ENCODE measurements around the gene GBP3.
"Not testable (repeated sequence)": the region's sequence is repeated elsewhere in the genome, so short reads cannot be mapped to it uniquely, and the experiment has no call there.

The GBP3 gene

DNA sequence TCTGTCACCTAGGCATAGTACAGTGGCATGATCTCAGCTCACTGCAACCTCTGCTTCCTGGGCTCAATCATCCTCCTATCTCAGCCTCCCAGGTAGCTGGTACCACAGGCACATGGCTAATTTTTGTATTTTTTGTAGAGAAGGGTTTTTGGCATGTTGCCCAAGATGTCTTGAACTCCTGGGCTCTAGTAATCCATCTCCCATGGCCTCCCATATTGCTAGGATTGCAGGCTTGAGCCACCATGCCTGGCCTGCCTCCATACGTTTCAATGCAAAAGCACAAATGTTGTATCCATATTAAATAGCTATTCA, 17.6 kb upstream of the GBP3 start:
- Histone ChIP-seq H3K4me1 (no peaks in the 10 kb centered on the region), H3K27ac (no peak overlapping the region), H3K9ac (no peak overlapping the region), H3K27me3 (ENCODE audit: control insufficient read depth, insufficient read depth, low read length) (no peaks in the 10 kb centered on the region), H3K79me2 (no peaks in the 10 kb centered on the region), H2AFZ (no peak overlapping the region), H3K36me3 (ENCODE audit: control insufficient read depth, insufficient read depth, low read length) (no peaks in the 10 kb centered on the region), H3K9me3 (ENCODE audit: control insufficient read depth, low read length) (no peaks in the 10 kb centered on the region), H3K4me3 (ENCODE audit: low read depth, low read length) (no peak overlapping the region), H3K4me2 (ENCODE audit: low read length) (no peak overlapping the region)
- TF ChIP-seq, protein P1, sequence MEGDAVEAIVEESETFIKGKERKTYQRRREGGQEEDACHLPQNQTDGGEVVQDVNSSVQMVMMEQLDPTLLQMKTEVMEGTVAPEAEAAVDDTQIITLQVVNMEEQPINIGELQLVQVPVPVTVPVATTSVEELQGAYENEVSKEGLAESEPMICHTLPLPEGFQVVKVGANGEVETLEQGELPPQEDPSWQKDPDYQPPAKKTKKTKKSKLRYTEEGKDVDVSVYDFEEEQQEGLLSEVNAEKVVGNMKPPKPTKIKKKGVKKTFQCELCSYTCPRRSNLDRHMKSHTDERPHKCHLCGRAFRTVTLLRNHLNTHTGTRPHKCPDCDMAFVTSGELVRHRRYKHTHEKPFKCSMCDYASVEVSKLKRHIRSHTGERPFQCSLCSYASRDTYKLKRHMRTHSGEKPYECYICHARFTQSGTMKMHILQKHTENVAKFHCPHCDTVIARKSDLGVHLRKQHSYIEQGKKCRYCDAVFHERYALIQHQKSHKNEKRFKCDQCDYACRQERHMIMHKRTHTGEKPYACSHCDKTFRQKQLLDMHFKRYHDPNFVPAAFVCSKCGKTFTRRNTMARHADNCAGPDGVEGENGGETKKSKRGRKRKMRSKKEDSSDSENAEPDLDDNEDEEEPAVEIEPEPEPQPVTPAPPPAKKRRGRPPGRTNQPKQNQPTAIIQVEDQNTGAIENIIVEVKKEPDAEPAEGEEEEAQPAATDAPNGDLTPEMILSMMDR (IDR thresholded peaks at IDR 0.05), result no peak

DNA sequence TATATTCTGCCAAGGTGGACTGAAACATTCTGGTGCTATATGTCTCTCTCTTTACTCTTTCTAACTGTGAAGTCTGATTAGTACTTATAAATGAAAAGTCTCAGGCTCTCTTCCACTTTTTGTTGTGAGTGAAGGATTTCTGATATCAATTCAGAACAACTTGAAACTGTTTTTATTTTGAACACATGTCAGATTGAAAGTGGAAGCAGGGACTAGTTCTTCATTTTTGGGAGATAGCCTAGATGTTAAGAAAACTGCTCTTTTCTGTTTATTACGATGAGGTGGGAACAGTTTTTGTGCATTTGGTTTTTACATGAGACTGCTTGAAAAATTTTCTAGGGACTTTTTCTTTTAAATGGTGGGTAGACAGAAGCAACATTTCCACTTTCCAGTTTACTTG, 14.5 kb upstream of the GBP3 start:
- Histone ChIP-seq H3K9ac (no peak overlapping the region), H3K9me3 (ENCODE audit: control insufficient read depth, low read length) (no peaks in the 10 kb centered on the region), H3K4me2 (ENCODE audit: low read length) (no peak overlapping the region), H3K27me3 (ENCODE audit: control insufficient read depth, insufficient read depth, low read length) (no peaks in the 10 kb centered on the region), H2AFZ (no peak overlapping the region), H3K36me3 (ENCODE audit: control insufficient read depth, insufficient read depth, low read length) (no peaks in the 10 kb centered on the region), H3K4me1 (no peaks in the 10 kb centered on the region), H3K4me3 (ENCODE audit: low read depth, low read length) (no peak overlapping the region), H3K27ac (no peak overlapping the region), H3K79me2 (no peaks in the 10 kb centered on the region)
- TF ChIP-seq, protein P1 (IDR thresholded peaks at IDR 0.05), result no peak

DNA sequence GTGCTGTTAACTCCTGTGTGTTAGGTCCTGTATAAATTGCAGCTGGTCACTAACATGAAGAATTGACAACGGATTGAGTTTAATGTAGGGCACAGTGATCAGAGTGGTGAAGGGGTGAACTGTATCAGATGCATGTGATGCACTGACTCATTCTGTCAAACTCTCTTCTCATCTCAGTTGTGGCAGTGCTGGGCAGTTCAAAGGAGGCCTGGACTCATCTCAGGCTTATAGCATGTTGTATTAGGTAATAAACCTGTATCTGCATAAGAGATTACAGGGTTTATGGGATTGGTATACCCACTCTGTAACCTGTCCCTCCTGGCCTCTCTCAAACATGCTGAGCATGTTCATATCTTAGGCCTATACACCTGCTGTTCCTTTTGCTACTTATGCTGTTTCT, 12.4 kb upstream of the GBP3 start:
- no peak overlapping the region for H2AFZ ChIP-seq
- no peaks in the 10 kb centered on the region for H3K27me3 ChIP-seq (ENCODE audit: control insufficient read depth, insufficient read depth, low read length)
- no peak overlapping the region for H3K4me2 ChIP-seq (ENCODE audit: low read length)
- H3K9me3 ChIP-seq (ENCODE audit: control insufficient read depth, low read length), result no peaks in the 10 kb centered on the region
- no peak overlapping the region for H3K9ac ChIP-seq
- H3K79me2 ChIP-seq, result no peaks in the 10 kb centered on the region
- TF ChIP-seq, protein P1 (IDR thresholded peaks at IDR 0.05), result no peak
- H3K36me3 ChIP-seq (ENCODE audit: control insufficient read depth, insufficient read depth, low read length), result no peaks in the 10 kb centered on the region
- H3K27ac ChIP-seq, result no peak overlapping the region
- H3K4me1 ChIP-seq, result no peaks in the 10 kb centered on the region
- H3K4me3 ChIP-seq (ENCODE audit: low read depth, low read length), result no peak overlapping the region

DNA sequence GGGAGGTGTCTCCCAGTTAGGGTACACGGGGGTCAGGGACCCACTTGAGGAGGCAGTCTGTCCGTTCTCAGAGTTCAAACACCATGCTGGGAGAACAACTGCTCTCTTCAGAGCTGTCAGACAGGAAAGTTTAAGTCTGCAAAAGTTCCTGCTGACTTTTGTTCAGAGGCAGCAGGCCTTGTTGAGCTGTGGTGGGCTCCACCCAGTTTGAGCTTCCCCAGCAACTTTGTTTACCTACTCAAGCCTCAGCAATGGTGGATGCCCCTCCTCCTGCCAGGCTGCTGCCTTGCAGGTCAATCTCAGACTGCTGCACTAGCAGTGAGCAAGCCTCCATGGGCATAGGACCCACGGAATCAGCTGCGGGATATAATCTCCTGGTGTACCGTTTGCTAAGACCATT, 11.3 kb upstream of the GBP3 start:
- not testable (repeated sequence) for H3K36me3 ChIP-seq (ENCODE audit: control insufficient read depth, insufficient read depth, low read length); H3K27ac ChIP-seq; H2AFZ ChIP-seq; H3K4me3 ChIP-seq (ENCODE audit: low read depth, low read length); H3K9ac ChIP-seq; H3K4me1 ChIP-seq; H3K9me3 ChIP-seq (ENCODE audit: control insufficient read depth, low read length); H3K79me2 ChIP-seq; H3K27me3 ChIP-seq (ENCODE audit: control insufficient read depth, insufficient read depth, low read length); H3K4me2 ChIP-seq (ENCODE audit: low read length)

DNA sequence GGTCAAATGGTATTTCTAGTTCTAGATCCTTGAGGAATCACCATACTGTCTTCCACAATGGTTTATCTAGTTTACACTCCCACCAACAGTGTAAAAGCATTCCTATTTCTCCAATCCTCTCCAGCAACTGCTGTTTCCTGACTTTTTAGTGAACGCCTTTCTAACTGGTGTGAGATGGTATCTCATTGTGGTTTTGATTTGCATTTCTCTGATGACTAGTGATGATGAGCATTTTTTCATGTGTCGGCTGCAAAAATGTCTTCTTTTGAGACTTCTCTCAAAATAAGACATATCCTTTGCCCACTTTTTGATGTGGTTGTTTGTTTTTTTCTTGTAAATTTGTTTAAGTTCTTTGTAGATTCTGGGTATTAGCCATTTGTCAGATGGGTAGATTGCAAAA, 6.4 kb upstream of the GBP3 start:
- not testable (repeated sequence) for H3K4me3 ChIP-seq (ENCODE audit: low read depth, low read length); H3K4me1 ChIP-seq; H3K27me3 ChIP-seq (ENCODE audit: control insufficient read depth, insufficient read depth, low read length); H3K79me2 ChIP-seq; H3K36me3 ChIP-seq (ENCODE audit: control insufficient read depth, insufficient read depth, low read length); H3K4me2 ChIP-seq (ENCODE audit: low read length); H3K9me3 ChIP-seq (ENCODE audit: control insufficient read depth, low read length); H3K9ac ChIP-seq; H3K27ac ChIP-seq; H2AFZ ChIP-seq

DNA sequence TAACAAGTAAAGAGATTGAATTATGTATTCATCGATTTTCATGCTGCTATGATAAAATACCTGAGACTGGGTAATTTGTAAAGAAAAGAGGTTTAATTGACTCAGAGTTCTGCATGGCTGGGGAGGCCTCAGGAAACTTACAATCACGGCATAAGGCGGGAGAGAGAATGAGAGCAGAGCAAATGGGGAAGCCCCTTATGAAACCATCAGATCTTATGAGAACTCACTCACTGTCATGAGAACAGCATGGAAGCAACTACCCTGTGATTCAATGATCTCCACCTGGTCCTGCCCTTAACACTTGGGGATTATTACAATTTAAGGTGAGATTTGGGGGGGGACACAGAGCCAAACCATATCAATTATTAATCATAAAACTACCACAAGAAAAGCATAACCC, 3.3 kb upstream of the GBP3 start:
- no peaks in the 10 kb centered on the region for H3K27me3 ChIP-seq (ENCODE audit: control insufficient read depth, insufficient read depth, low read length)
- no peak overlapping the region for H2AFZ ChIP-seq
- H3K4me1 ChIP-seq, result peaks cover 11% of the 10 kb centered on the region
- H3K4me3 ChIP-seq (ENCODE audit: low read depth, low read length), result no peak overlapping the region
- TF ChIP-seq, protein P1 (IDR thresholded peaks at IDR 0.05), result no peak
- H3K9me3 ChIP-seq (ENCODE audit: control insufficient read depth, low read length), result no peaks in the 10 kb centered on the region
- H3K4me2 ChIP-seq (ENCODE audit: low read length), result no peak overlapping the region
- no peak overlapping the region for H3K9ac ChIP-seq
- H3K79me2 ChIP-seq, result no peaks in the 10 kb centered on the region
- H3K27ac ChIP-seq, result no peak overlapping the region
- H3K36me3 ChIP-seq (ENCODE audit: control insufficient read depth, insufficient read depth, low read length), result no peaks in the 10 kb centered on the region

Measured in parathyroid adenoma (tissue), 2 donors.